Measurements from ENCODE around the gene PADI6.

- TF ChIP-seq CTCF (IDR thresholded peaks at IDR 0.05; ENCODE audit: borderline replicate concordance, extremely low read depth, low read length, poor library complexity, severe bottlenecking) (no peak), EZH2 (IDR thresholded peaks at IDR 0.05; ENCODE audit: borderline replicate concordance, low read depth, low read length, severe bottlenecking) (no peak)
Measured at GRCh38 chr1:17393230-17393629, 21.2 kb downstream of the PADI6 start.
